ENCODE measurements around the gene ART1.

ART1 gene

GRCh38 chr11:3659595-3660515 is 14.9 kb downstream of the ART1 start:
- no peak overlapping the region for H3K4me2 ChIP-seq (ENCODE audit: insufficient read depth, low read length)
- H3K4me1 ChIP-seq (ENCODE audit: insufficient read depth, low read length): no peaks in the 10 kb centered on the region
- no peaks in the 10 kb centered on the region for H4K20me1 ChIP-seq (ENCODE audit: insufficient read depth, low read length)
- H3K9ac ChIP-seq (ENCODE audit: low read depth, low read length): no peak overlapping the region
- no peak overlapping the region for H2AFZ ChIP-seq (ENCODE audit: low read depth, low read length)
- H3K36me3 ChIP-seq (ENCODE audit: insufficient read depth, low read length): peaks cover 6% of the 10 kb centered on the region; the same call in 1 of the 2 replicates
- TF ChIP-seq EZH2 (IDR thresholded peaks at IDR 0.05; ENCODE audit: borderline replicate concordance, low read depth, low read length, severe bottlenecking): no peak
- TF ChIP-seq, protein P1, sequence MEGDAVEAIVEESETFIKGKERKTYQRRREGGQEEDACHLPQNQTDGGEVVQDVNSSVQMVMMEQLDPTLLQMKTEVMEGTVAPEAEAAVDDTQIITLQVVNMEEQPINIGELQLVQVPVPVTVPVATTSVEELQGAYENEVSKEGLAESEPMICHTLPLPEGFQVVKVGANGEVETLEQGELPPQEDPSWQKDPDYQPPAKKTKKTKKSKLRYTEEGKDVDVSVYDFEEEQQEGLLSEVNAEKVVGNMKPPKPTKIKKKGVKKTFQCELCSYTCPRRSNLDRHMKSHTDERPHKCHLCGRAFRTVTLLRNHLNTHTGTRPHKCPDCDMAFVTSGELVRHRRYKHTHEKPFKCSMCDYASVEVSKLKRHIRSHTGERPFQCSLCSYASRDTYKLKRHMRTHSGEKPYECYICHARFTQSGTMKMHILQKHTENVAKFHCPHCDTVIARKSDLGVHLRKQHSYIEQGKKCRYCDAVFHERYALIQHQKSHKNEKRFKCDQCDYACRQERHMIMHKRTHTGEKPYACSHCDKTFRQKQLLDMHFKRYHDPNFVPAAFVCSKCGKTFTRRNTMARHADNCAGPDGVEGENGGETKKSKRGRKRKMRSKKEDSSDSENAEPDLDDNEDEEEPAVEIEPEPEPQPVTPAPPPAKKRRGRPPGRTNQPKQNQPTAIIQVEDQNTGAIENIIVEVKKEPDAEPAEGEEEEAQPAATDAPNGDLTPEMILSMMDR (IDR thresholded peaks at IDR 0.05; ENCODE audit: borderline replicate concordance, extremely low read depth, low read length, poor library complexity, severe bottlenecking): no peak
- H3K9me3 ChIP-seq (ENCODE audit: insufficient read depth, low read length, severe bottlenecking): no peaks in the 10 kb centered on the region
- ATAC-seq (ENCODE audit: insufficient read depth, low read depth) (no peak), DNase-seq (no peak)
- H3K27ac ChIP-seq (ENCODE audit: low read length): no peak overlapping the region
- H3K4me3 ChIP-seq (ENCODE audit: low read depth in 1 of 2, low read length in 2 of 2): no peak overlapping the region
- peaks cover 2% of the 10 kb centered on the region for H3K27me3 ChIP-seq (ENCODE audit: insufficient read depth, low read length, poor library complexity)
- H3K79me2 ChIP-seq (ENCODE audit: insufficient read depth, low read length): no peaks in the 10 kb centered on the region

DNA sequence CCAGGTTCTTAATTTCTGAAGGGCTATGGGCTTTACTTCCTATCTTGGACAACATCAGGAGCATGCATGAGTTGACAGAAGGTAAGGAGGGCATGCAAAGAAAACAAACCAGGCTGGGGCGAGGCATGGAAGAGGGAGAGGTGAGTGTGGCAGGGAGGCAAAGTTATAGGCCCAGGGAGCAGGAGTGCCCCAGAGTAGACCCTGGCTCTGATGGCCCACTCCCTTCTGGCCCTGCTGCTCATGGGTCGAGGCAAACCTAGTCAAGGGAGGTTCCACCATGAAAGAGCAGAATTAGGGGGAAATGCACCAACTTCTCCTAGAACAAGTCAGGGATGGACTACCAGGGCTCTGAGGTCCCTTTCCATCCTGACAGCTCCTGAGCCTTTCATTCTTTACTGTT is 16.0 kb downstream of the ART1 start:
- DNase-seq: no peak
- H3K4me1 ChIP-seq (ENCODE audit: insufficient read depth, low read length): no peaks in the 10 kb centered on the region
- no peak for TF ChIP-seq EZH2 (IDR thresholded peaks at IDR 0.05; ENCODE audit: borderline replicate concordance, low read depth, low read length, severe bottlenecking)
- TF ChIP-seq, protein P1 (IDR thresholded peaks at IDR 0.05; ENCODE audit: borderline replicate concordance, extremely low read depth, low read length, poor library complexity, severe bottlenecking): no peak
- H3K4me3 ChIP-seq (ENCODE audit: low read depth in 1 of 2, low read length in 2 of 2): no peak overlapping the region
- no peaks in the 10 kb centered on the region for H3K79me2 ChIP-seq (ENCODE audit: insufficient read depth, low read length)
- no peaks in the 10 kb centered on the region for H3K9me3 ChIP-seq (ENCODE audit: insufficient read depth, low read length, severe bottlenecking)
- no peak overlapping the region for H3K27ac ChIP-seq (ENCODE audit: low read length)
- H2AFZ ChIP-seq (ENCODE audit: low read depth, low read length): no peak overlapping the region
- ATAC-seq (ENCODE audit: insufficient read depth, low read depth): no peak
- H3K27me3 ChIP-seq (ENCODE audit: insufficient read depth, low read length, poor library complexity): no peaks in the 10 kb centered on the region
- H4K20me1 ChIP-seq (ENCODE audit: insufficient read depth, low read length): no peaks in the 10 kb centered on the region
- no peak overlapping the region for H3K9ac ChIP-seq (ENCODE audit: low read depth, low read length)
- H3K4me2 ChIP-seq (ENCODE audit: insufficient read depth, low read length): no peak overlapping the region
- peaks cover 8% of the 10 kb centered on the region for H3K36me3 ChIP-seq (ENCODE audit: insufficient read depth, low read length)

DNA sequence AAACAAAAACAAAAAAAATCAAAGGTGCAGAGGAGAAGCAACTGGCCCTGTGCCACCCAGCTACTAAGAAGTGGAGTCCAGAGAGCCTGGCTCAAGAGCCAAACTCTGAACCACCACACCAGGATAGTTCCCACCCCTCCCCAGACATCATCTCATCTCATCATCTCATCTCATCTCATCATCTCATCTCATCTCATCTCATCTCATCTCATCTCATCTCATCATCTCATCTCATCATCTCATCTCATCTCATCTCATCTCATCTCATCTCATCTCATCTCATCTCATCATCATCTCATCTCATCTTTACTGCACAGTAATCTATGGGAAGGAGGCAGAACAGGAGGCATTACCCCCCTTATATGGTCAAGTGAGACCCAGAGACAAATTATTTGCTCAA is 17.9 kb downstream of the ART1 start:
- Histone ChIP-seq H3K79me2 (ENCODE audit: insufficient read depth, low read length) (no peaks in the 10 kb centered on the region), H3K9me3 (ENCODE audit: insufficient read depth, low read length, severe bottlenecking) (no peaks in the 10 kb centered on the region), H3K36me3 (ENCODE audit: insufficient read depth, low read length) (peaks cover 20% of the 10 kb centered on the region), H2AFZ (ENCODE audit: low read depth, low read length) (no peak overlapping the region), H3K4me1 (ENCODE audit: insufficient read depth, low read length) (no peaks in the 10 kb centered on the region), H3K4me3 (ENCODE audit: low read depth in 1 of 2, low read length in 2 of 2) (no peak overlapping the region), H3K27ac (ENCODE audit: low read length) (no peak overlapping the region), H4K20me1 (ENCODE audit: insufficient read depth, low read length) (no peaks in the 10 kb centered on the region), H3K27me3 (ENCODE audit: insufficient read depth, low read length, poor library complexity) (no peaks in the 10 kb centered on the region), H3K4me2 (ENCODE audit: insufficient read depth, low read length) (no peak overlapping the region), H3K9ac (ENCODE audit: low read depth, low read length) (no peak overlapping the region)
- TF ChIP-seq, protein P1 (IDR thresholded peaks at IDR 0.05; ENCODE audit: borderline replicate concordance, extremely low read depth, low read length, poor library complexity, severe bottlenecking): no peak
- no peak for DNase-seq
- no peak for ATAC-seq (ENCODE audit: insufficient read depth, low read depth)
